NCI-H748 (cell line): ENCODE data around the gene SRRD.

ENCODE experiments used
- DNase-seq: peaks from one replicate; lab custom pipeline; 2025; ENCODE audit not compliant: unreplicated experiment; lab: John Stamatoyannopoulos, UW

Gene SRRD

GRCh38 chr22:26453216-26453615, 30.5 kb upstream of the SRRD start:
- DNase-seq, result no peak

- DNase-seq, result no peak
Measured at GRCh38 chr22:26453812-26454500, 29.7 kb upstream of the SRRD start.

GRCh38 chr22:26457661-26458272, 25.9 kb upstream of the SRRD start:
- DNase-seq, result no peak

- DNase-seq, result no peak
Measured at GRCh38 chr22:26460202-26460601, 23.5 kb upstream of the SRRD start.

GRCh38 chr22:26461188-26461810, 22.4 kb upstream of the SRRD start:
- peak; percentile 40 for DNase-seq

- DNase-seq, result no peak
Measured at GRCh38 chr22:26462051-26462450, 21.6 kb upstream of the SRRD start.

- DNase-seq, result no peak
Measured at GRCh38 chr22:26462641-26463040, 21.0 kb upstream of the SRRD start.

- DNase-seq, result no peak
Measured at GRCh38 chr22:26463101-26463661, 20.5 kb upstream of the SRRD start.

- no peak for DNase-seq
Measured at GRCh38 chr22:26463688-26464087, 20.0 kb upstream of the SRRD start.

GRCh38 chr22:26464312-26464711, 19.4 kb upstream of the SRRD start:
- DNase-seq, result no peak

GRCh38 chr22:26466196-26466595, 17.5 kb upstream of the SRRD start:
- DNase-seq, result no peak

- DNase-seq, result no peak
Measured at GRCh38 chr22:26470807-26471206, 12.9 kb upstream of the SRRD start.

GRCh38 chr22:26471522-26471921, 12.2 kb upstream of the SRRD start:
- DNase-seq, result no peak

- no peak for DNase-seq
Measured at GRCh38 chr22:26474682-26475081, 9.0 kb upstream of the SRRD start.

- DNase-seq, result no peak
Measured at GRCh38 chr22:26476705-26477340, 6.9 kb upstream of the SRRD start.

- DNase-seq, result no peak
Measured at GRCh38 chr22:26477341-26477731, 6.3 kb upstream of the SRRD start.

GRCh38 chr22:26479043-26479791, 4.5 kb upstream of the SRRD start:
- DNase-seq, result no peak

GRCh38 chr22:26479792-26480610, 3.7 kb upstream of the SRRD start:
- DNase-seq, result no peak

GRCh38 chr22:26480611-26480932, 3.1 kb upstream of the SRRD start:
- DNase-seq, result no peak

- DNase-seq, result no peak
Measured at GRCh38 chr22:26481112-26481693, 2.5 kb upstream of the SRRD start.
